Fibroblast of lung (primary cell): ENCODE results near the gene HS6ST2. TPM values are rescaled to one million over a fixed set of nuclear protein-coding genes. Genes with fewer than 3 reads are reported as not detected.
"Not testable (repeated sequence)": the region's sequence is repeated elsewhere in the genome, so short reads cannot be mapped to it uniquely, and the experiment has no call there.

Experiments
- DNase-seq, 2 donors: peaks; one replicate each; pipeline versions ENCODE4 v3.0.0 to v3.0.0-alpha.2; 2010; ENCODE audit warnings: low read depth in 2 of 2
- H2AFZ ChIP-seq: 2 replicates; pipeline ENCODE4 v1.5.1; 2012; ENCODE audit warnings: low read length, control low read depth, inconsistent platforms
- H3K27ac ChIP-seq: 2 replicates; pipeline ENCODE4 v1.5.1; 2011; ENCODE audit warnings: low read length, control low read depth; ENCODE audit not compliant: insufficient read depth
- H3K27me3 ChIP-seq: 2 replicates; pipeline ENCODE4 v1.5.1; 2011; ENCODE audit warnings: mild to moderate bottlenecking, low read length; ENCODE audit not compliant: control insufficient read depth, insufficient read depth
- H3K36me3 ChIP-seq: 2 replicates; pipeline ENCODE4 v1.5.1; 2011; ENCODE audit warnings: low read length; ENCODE audit not compliant: control insufficient read depth, insufficient read depth
- H3K4me1 ChIP-seq: 2 replicates; pipeline ENCODE4 v1.5.1; 2011; ENCODE audit warnings: low read length; ENCODE audit not compliant: control insufficient read depth, insufficient read depth; ENCODE audit errors: extremely low read depth
- H3K4me2 ChIP-seq: 2 replicates; pipeline ENCODE4 v1.5.1; 2011; ENCODE audit warnings: low read length, control low read depth; ENCODE audit not compliant: insufficient read depth; ENCODE audit errors: extremely low read depth
- H3K4me3 ChIP-seq, 4 experiments: fragments of 200-600 bp in 1 of 4; sonication (generic) in 1 of 4; replicated peaks in 1 of 4; 2 replicates each; pipeline ENCODE4 v1.5.1; 2011 to 2016; ENCODE audit warnings: low read length in 4 of 4, low read depth in 3 of 4, mild to moderate bottlenecking in 3 of 4, control low read depth in 2 of 4, inconsistent platforms in 1 of 4, mixed read lengths in 1 of 4; ENCODE audit not compliant: insufficient read depth in 1 of 4; ENCODE audit errors: control extremely low read depth in 1 of 4
- H3K79me2 ChIP-seq: 2 replicates; pipeline ENCODE4 v1.5.1; 2012; ENCODE audit warnings: mild to moderate bottlenecking, low read length, inconsistent platforms; ENCODE audit not compliant: control insufficient read depth, insufficient read depth
- H3K9ac ChIP-seq: 2 replicates; pipeline ENCODE4 v1.5.1; 2011; ENCODE audit warnings: mild to moderate bottlenecking, low read length, control low read depth; ENCODE audit not compliant: insufficient read depth
- H3K9me3 ChIP-seq: 2 replicates; pipeline ENCODE4 v1.5.1; 2012; ENCODE audit warnings: low read depth, low read length; ENCODE audit not compliant: control insufficient read depth, insufficient read depth
- H4K20me1 ChIP-seq: 2 replicates; pipeline ENCODE4 v1.5.1; 2011; ENCODE audit warnings: low read length; ENCODE audit not compliant: control insufficient read depth, insufficient read depth; ENCODE audit errors: extremely low read depth
- EZH2 ChIP-seq: IDR thresholded peaks from 2 replicates; pipeline ENCODE4 v1.5.1; 2012; ENCODE audit warnings: low read length, control low read depth, mild to moderate bottlenecking; ENCODE audit errors: missing control alignments
- polyA plus RNA-seq, 2 donors: library from polyadenylated mRNA; depleted of rRNA in 1 of 2; stranded (reverse) in 1 of 2; unstranded in 1 of 2; fragments of >200 nt; gene quantifications; 2 replicates each; pipeline ENCODE4 v1.2.1, GENCODE V29; 2011 to 2012; ENCODE audit warnings: missing spikeins in 1 of 2
- total RNA-seq: library from RNA; depleted of rRNA; stranded (reverse); fragments of >200 nt; gene quantifications from 2 replicates; pipeline ENCODE4 v1.2.1, GENCODE V29; 2014
- TF ChIP-seq, protein P1 (sequence below), 2 donors: IDR thresholded peaks in 1 of 2; conservative IDR thresholded peaks in 1 of 2; 1 replicate in 1 of 2; 2 replicates in 1 of 2; pipeline ENCODE4 v1.5.1; 2011 to 2012; ENCODE audit warnings: low read length in 2 of 2, control low read depth in 1 of 2, inconsistent platforms in 1 of 2, low read depth in 1 of 2, mild to moderate bottlenecking in 1 of 2

HS6ST2 gene
- total and polyA plus RNA-seq, 2 donors (not counting 1 experiment from before 2014, with no cell fraction given), result 0.01 to 0.17 TPM

- H3K4me3 ChIP-seq, result no peak overlapping the region
- no peak overlapping the region for H3K27ac ChIP-seq
- no peaks in the 10 kb centered on the region for H3K36me3 ChIP-seq
- H4K20me1 ChIP-seq, result no peaks in the 10 kb centered on the region
- H3K9ac ChIP-seq, result no peak overlapping the region
- no peaks in the 10 kb centered on the region for H3K4me1 ChIP-seq
- TF ChIP-seq EZH2, result no peak
- TF ChIP-seq, protein P1, sequence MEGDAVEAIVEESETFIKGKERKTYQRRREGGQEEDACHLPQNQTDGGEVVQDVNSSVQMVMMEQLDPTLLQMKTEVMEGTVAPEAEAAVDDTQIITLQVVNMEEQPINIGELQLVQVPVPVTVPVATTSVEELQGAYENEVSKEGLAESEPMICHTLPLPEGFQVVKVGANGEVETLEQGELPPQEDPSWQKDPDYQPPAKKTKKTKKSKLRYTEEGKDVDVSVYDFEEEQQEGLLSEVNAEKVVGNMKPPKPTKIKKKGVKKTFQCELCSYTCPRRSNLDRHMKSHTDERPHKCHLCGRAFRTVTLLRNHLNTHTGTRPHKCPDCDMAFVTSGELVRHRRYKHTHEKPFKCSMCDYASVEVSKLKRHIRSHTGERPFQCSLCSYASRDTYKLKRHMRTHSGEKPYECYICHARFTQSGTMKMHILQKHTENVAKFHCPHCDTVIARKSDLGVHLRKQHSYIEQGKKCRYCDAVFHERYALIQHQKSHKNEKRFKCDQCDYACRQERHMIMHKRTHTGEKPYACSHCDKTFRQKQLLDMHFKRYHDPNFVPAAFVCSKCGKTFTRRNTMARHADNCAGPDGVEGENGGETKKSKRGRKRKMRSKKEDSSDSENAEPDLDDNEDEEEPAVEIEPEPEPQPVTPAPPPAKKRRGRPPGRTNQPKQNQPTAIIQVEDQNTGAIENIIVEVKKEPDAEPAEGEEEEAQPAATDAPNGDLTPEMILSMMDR (conservative IDR thresholded peaks at IDR 0.05 in 1 of 2, IDR thresholded peaks at IDR 0.05 in 1 of 2; ENCODE audit: low read depth in 1 of 2, low read length in 2 of 2), result peak in 1 of 2 donors; percentile 26
- no peak overlapping the region for H3K4me2 ChIP-seq
- no peaks in the 10 kb centered on the region for H3K79me2 ChIP-seq
- DNase-seq, result no peak
- no peaks in the 10 kb centered on the region for H3K9me3 ChIP-seq
- no peak overlapping the region for H2AFZ ChIP-seq
- H3K27me3 ChIP-seq, result no peaks in the 10 kb centered on the region
Observed at GRCh38 chrX:132948648-132949260, 9.7 kb downstream of the HS6ST2 start.

GRCh38 chrX:132945055-132945599 lies 13.3 kb downstream of the HS6ST2 start:
- H3K9me3 ChIP-seq, H3K27me3 ChIP-seq, DNase-seq, H3K4me2 ChIP-seq, H2AFZ ChIP-seq, H3K79me2 ChIP-seq, H4K20me1 ChIP-seq, H3K4me3 ChIP-seq, H3K9ac ChIP-seq, H3K27ac ChIP-seq, H3K36me3 ChIP-seq, H3K4me1 ChIP-seq: not testable (repeated sequence)

DNA sequence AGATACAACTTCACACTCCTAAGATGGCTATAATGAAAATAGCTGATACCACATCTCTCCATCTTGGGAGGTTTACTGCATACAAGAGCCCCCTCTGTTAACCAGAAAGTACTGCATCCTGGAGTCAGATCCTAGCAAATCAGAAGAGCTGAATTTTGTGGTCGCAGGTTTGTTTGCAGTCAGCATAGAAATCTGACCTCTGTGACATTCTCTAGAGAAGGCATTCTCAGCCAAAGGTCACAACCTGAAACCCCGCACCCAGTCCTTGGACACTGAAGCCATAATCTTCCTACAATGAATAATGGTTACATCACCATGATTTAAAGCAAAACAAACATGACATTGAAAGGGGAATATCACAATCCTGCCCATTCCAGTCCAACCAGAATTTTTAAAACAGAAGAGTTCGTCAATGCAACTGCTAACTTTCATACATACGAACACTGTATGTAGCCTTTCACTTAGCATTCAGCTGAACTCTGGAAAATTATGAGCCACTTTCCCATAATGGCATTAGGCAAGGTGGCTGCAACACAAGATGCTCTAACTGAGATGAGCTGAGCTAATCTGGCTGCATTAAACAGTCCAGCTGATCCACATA lies 17.6 kb downstream of the HS6ST2 start:
- Histone ChIP-seq H3K79me2 (no peaks in the 10 kb centered on the region), H3K9me3 (no peaks in the 10 kb centered on the region), H3K27ac (no peak overlapping the region), H3K4me1 (no peaks in the 10 kb centered on the region), H2AFZ (no peak overlapping the region), H3K4me3 (no peak overlapping the region), H3K27me3 (no peaks in the 10 kb centered on the region), H3K36me3 (no peaks in the 10 kb centered on the region), H4K20me1 (no peaks in the 10 kb centered on the region), H3K4me2 (no peak overlapping the region), H3K9ac (no peak overlapping the region)
- no peak for DNase-seq
- TF ChIP-seq, protein P1 (conservative IDR thresholded peaks at IDR 0.05 in 1 of 2, IDR thresholded peaks at IDR 0.05 in 1 of 2; ENCODE audit: low read depth in 1 of 2, low read length in 2 of 2), result peak in 1 of 2 donors; percentile 34
- no peak for TF ChIP-seq EZH2
